DND-41 (cell line): ENCODE data around the gene ZAP70.

ENCODE experiments used
- CTCF ChIP-seq: IDR thresholded peaks from 2 replicates; pipeline ENCODE4 v1.5.1; 2012; ENCODE audit warnings: borderline replicate concordance, low read length, moderate library complexity, mild to moderate bottlenecking; ENCODE audit not compliant: poor library complexity, severe bottlenecking; ENCODE audit errors: extremely low read depth
- EZH2 ChIP-seq: IDR thresholded peaks from 3 replicates; pipeline ENCODE4 v1.6.1; 2012; ENCODE audit warnings: borderline replicate concordance, low read depth, mild to moderate bottlenecking, moderate library complexity, low read length, inconsistent platforms; ENCODE audit not compliant: severe bottlenecking

GRCh38 chr2:97731274-97732020 is 18.1 kb downstream of the ZAP70 start:
- TF ChIP-seq CTCF (no peak), EZH2 (no peak)
